COLO668 (cell line): ENCODE measurements around the gene COL6A3.

Experiments used
- DNase-seq: peaks from one replicate; lab custom pipeline; 2025; ENCODE audit not compliant: unreplicated experiment; lab: John Stamatoyannopoulos, UW

The COL6A3 gene

DNA sequence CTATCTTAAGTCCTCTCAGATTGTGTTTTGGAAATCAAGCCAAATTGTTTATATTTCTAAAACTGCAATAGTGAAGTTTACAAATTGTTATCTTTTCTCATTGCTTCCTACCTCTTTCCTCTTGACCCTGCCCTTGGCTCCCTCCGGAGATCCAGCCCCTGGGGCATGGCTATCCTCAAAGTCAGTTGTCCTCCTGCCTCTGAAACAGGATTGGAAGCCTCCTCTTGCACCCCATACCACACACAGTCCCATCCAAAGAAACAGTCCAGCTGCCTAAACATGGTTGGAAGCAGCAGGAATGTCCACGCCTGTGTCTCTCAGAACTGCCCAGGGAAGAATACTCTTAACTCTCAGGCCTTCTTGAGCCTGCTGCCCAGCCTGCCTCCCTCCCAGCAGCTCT lies 30.1 kb upstream of the COL6A3 start:
- no peak for DNase-seq

DNA sequence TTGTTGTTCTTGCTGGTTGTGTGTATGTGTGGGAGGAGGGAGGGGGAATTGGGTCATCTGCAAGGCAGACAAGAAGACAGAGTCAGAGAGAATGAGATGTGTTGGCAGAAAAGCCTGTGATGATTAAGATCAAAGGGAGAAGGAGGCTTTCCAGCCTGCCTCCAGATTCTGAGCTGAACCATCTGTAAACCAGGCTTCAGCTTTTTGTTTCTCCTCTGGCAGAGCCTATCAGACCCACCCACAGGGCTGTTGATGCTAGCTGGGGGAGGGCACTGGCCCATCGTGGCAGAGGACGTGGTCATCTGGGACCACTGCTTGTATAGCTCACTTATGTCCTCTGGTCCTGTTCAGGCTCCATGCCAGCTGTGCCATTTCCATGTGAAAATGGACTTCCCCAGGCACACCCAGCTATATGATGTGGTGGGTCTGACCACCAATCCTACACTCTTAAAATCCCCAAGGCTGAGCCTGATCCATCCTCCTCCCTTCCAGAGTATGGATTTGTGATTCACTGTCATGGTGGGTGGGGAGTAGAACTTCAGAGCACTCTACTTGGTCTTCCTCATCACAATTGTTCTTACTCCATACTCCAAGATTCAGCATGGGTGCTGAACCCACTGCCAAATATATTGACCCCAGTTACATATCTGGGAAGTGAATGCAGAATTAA lies 27.8 kb upstream of the COL6A3 start:
- no peak for DNase-seq

DNA sequence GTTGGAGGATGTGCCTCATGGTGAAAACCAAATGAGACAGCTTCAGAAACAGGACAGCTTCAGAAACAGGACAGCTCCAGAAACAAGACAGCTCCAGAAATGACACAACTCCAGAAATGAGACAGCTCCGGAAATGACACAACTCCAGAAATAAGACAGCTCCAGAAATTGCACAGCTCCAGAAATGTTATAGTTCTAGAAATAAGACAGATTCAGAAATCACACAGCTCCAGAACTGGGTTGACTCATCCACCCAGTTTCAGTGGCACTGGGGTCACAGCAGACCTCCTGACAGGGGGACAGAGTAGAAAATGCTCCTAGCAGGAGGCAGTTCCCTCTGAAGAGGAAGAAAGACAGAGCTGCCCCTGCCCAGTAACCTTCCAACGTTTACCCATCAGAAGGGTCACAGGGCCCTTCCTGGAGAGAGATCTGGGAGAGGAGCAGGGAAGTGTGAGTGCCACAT lies 26.9 kb upstream of the COL6A3 start:
- DNase-seq: no peak

- peak; percentile 84 for DNase-seq
Observed at GRCh38 chr2:237438080-237438940, 24.3 kb upstream of the COL6A3 start.

GRCh38 chr2:237437566-237437965 lies 23.6 kb upstream of the COL6A3 start:
- no peak for DNase-seq

DNA sequence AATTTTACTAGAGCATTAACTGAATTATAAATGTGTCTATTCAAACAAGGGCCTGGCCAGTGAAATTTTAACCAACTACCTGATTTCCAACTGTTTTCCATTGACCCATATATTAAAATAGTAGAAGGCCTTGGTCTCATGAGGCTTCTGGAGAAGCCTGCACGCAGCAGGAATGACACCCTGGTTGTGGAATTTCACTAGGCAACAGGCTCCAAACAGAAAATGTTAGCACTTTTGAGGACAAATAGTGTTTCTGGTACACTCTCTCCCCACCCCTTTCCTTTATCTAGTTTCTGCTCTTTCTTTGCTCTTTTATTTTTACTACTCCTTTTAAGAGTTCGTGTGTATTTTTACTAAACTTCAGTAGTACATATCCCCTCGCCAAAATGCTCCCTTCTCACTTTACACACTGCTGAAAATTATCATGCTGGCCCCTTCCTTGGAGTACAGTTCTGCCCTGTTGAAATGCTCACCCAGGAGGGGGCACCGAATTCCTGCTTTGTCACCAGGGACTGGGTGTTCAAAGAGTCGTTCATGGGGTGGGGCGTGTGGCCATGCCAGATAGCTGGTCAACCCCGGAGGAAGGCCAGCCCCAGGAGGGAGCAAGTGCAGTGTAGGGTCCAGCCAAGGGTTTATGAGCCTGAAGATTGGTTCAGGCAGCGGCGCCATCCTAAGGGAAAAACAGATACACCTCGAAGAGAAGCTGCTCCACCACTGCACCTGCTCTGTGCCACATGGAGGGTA lies 22.1 kb upstream of the COL6A3 start:
- DNase-seq: no peak

GRCh38 chr2:237434866-237435311 lies 20.9 kb upstream of the COL6A3 start:
- no peak for DNase-seq

DNA sequence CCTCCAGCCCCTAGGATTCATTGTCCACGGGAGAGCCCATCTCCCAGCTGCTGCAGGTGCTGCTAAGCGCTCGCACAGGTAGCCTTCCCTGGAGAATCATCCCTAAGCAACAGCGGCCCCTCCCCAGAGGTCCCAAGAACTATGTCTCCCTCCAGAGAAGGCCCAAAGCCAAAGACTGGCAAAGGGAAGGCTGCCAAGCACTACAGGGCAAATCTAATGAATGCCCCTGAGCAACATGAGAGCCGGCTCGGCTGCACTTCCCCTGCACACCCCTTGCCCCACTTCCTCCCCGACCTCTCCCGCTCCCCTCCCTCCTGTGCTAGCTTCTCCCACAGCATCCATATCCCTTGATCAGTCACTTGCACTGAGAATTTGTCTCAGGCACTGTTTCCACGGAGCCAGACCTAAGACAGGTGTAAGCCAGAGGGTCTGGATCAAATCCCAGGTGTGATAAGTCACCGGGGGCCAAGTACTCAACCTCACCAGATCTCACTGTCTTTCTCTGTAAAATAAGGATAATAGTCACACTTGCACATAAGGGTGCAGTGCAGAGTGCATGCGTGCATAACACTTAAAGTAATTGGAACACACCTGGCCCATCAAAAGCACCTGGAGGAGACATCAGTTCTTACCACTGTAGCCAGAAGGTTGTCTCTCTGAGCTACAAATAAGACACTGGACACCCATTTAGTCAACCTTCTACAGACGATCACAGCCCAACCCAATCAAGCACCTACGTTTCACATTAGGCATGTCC lies 20.1 kb upstream of the COL6A3 start:
- DNase-seq: no peak

- DNase-seq: no peak
Observed at GRCh38 chr2:237432484-237433092, 18.6 kb upstream of the COL6A3 start.

GRCh38 chr2:237431837-237432236 lies 17.9 kb upstream of the COL6A3 start:
- DNase-seq: no peak

DNA sequence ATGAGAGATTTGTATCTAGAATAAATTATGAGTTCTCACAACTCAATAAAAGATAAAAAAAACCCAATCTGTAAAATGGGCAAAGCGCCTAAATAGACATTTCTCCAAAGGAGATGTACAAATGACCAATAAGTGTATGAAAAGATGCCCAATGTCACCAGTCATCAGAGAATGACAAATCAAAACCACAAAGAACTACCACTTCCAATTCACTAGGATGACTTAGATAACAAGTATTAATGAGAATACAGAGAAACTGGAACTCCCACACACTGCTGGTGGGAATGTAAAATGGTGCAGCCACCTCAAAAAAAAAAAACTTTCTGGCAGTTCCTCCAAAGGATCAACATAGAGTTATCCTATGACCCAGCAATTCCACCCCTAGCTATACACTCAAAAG lies 17.4 kb upstream of the COL6A3 start:
- DNase-seq: no peak

DNA sequence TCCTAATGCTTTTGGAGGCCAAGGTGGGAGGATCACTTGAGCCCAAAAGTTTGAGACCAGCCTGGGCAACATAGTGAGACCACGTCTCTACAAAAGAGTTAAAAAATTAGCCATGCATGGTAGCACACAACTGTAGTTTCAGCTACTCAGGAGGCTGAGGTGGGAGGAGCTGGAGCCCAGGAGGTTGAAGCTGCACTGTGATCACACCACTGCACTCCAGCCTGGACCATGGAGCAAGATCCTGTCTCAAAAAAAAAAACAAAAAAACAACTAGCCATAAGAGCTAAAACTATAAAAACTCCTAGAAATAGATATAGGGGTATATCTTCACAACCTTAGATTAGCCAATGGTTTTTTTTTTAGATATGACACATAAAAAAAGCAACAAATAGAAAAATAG lies 16.9 kb upstream of the COL6A3 start:
- no peak for DNase-seq

DNA sequence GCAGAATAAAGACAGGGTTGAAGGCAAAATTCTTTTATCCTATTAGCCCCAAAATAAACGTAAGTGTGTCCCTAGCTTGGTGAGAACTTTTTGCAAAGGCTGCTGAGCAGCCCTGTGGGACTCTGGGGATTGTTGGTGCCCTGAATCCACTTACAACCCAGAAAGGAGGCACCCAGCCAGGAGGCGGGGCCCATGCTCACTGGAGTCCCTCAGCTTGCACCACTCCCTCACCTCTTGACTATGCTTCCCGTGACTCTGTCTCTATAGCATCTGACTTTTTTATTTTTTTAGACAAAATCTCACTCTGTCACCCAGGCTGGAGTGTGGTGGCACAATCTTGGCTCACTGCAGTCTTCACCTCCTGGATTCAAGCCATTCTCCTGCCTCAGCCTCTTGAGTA lies 15.8 kb upstream of the COL6A3 start:
- DNase-seq: no peak

- DNase-seq: no peak
Observed at GRCh38 chr2:237427769-237428506, 14.0 kb upstream of the COL6A3 start.

DNA sequence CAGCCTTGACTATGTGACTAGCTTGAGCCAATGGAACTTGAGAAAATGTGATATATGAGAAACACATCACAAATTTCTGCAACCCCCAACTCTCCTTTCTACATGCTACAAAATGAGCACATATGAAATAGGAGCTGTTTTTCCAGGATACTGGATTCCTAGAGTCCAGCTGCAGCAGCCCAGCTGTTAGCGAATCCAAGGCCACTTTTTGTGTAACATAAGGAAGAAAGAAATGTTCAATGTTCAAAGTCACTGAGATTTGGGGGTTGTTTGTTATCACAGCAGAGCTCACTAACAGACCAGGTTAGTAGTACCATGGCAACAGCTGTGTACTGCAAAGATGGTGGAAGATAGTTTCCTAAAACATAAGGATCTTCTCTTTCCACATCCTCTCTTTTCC lies 12.6 kb upstream of the COL6A3 start:
- DNase-seq: no peak

GRCh38 chr2:237425320-237425719 lies 11.4 kb upstream of the COL6A3 start:
- no peak for DNase-seq

DNA sequence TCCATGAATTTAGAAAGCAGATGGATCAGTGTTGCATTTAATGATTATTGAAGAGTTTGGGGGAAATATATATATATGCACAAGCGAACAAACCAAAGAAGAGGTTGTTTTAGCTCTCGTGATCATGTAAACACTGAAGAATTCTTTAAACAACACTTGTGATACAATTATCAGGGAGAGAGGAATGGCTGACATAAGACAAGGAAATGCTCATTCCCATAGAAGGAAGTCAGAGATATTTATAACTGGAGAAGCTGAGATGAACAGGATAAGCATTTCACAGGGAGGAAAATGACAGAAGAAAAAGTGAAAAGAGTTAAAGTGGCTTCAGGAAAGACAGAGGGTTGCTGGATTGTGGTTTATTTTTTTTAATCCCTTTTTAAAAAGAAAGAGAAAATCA lies 10.6 kb upstream of the COL6A3 start:
- DNase-seq: no peak

GRCh38 chr2:237423891-237424290 lies 9.9 kb upstream of the COL6A3 start:
- no peak for DNase-seq

DNA sequence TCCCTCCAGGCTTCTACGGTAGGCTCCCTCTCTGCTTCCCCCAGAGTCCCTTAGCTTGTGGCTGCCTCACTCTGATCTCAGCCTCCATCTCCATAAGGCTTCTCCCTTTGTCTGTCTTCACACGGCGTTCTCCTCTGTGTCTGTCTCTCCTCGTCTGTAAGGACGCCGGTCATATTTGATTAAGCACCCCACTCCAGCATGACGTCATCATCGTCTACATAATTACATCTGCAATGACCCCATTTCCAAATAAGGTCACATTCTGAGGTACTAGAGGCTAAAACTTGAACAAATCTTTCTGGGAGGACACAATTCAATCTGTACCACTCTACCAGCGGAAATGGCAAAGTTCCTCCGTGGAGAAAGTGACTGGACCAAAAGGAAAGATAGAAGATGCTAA lies 8.3 kb upstream of the COL6A3 start:
- DNase-seq: no peak
